ENCODE results near the gene SKI. TPM values are rescaled to one million over a fixed set of nuclear protein-coding genes. Genes with fewer than 3 reads are reported as not detected.

SKI gene
- total RNA-seq, 1 donor from 2014 or later = 12.1 TPM

DNA sequence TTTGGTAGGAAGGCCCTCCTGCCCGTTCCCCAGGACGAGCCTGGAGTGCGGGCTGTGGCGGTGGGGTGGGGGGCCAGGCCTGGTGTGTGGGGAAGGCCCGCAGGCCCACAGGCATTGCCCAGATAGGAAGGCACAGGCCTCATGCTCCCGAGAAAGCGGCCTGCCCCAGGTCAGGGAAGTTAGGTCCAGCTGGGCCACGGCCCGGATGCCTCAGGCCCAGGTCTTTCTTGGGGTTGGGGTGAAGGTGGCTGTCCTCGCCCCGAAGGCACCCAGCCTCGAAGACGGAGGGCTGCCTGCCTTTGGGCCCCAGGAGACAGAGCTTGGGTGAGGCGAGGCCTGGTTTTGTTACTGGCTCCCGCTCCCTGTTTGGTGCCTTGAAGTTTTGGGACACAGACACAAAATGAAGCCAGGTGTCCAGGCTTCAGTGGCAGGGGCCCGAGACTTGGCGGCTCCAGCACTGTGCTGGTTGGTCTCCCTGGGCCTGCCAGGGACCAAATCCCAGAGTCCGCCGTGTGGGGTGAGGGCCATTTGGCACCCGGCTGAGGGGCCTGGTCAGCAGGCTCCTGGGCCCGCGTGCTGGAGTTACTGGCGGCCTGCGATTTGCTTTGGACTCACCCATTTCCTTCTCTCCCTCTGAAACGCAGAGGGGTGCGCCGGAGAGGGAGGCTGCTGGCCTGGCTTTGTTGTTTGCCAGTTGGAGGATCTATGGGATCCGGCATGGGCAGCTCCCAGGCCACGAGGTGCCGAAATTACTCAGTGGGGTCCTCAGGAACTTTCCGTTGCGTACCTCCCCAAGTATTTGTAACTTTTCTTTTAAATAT, 2.0 kb downstream of the SKI start:
- DNase-seq (ENCODE audit: low read depth) = peak; percentile 51

DNA sequence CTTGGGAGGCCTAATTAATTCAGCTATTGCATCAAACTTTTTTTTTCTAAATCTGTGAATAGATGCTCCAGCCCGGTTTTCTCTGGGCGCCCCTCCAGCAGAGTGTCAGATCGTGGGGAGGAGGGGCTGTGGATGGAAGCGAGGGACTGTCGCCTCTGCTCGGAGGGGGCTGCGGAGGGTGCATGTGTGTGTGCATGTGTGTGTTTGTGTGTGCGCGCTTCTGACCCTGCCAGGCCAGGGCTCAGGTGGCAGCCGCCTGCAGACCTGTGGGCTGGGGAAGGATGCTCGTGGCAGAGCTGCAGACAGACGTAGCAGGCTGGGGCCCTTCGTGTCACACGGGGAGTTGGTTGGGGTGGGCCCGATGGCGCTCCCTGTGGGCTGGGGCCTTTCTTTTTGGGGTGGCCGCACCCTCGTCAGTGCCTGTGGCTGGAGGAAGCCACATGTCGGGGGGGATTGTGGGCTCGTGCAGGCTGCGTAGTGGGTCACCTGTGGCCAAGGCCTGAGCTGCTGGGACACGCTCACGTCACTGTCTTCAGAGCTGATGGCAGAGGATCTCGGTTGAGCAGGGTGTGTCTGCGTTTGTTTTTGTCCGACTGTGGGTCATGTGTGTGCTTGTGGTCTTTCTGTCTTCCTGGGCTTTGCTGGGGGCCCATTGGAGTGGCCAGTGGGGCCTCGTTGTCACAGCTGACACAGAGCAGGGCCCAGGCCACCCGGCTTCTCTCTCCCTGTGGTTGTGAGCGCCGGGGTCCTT, 2.8 kb downstream of the SKI start:
- peak; percentile 90 for DNase-seq (ENCODE audit: low read depth)

DNA sequence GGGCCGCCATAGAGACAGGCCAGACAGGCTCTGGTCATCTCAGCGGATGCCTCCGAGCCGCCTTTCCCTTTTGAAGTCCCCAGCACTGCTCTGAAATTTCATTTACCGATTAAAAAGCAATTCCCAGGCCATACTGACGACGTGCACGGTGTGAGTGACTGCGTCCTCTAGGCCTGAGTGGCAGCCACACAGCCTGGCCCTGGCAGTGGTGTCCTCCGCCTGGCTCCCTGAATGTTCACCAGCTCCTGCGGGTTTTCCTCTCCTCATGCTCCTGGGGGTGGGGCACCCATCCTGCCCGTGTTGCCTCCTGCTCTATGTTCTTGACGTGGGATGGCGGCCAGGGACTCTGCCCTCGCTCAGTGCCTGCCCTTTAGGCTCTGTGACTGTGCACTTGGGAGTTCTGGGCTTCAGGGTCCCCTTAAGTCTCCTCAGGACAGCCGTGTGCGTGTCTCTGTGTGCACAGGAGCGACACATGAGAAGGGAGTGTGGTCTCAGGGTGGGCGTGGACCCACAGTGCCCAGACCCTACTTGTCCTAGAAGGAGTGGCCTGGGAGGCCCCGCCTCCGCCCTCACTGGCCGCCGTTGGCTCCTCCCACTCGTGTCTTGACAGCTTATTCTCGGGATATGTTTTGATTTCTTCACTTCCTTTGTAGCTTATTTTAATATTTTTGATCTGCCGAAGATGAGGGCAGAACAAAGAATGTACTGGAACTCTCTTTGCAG, 3.6 kb downstream of the SKI start:
- peak; percentile 79 for DNase-seq (ENCODE audit: low read depth)

DNA sequence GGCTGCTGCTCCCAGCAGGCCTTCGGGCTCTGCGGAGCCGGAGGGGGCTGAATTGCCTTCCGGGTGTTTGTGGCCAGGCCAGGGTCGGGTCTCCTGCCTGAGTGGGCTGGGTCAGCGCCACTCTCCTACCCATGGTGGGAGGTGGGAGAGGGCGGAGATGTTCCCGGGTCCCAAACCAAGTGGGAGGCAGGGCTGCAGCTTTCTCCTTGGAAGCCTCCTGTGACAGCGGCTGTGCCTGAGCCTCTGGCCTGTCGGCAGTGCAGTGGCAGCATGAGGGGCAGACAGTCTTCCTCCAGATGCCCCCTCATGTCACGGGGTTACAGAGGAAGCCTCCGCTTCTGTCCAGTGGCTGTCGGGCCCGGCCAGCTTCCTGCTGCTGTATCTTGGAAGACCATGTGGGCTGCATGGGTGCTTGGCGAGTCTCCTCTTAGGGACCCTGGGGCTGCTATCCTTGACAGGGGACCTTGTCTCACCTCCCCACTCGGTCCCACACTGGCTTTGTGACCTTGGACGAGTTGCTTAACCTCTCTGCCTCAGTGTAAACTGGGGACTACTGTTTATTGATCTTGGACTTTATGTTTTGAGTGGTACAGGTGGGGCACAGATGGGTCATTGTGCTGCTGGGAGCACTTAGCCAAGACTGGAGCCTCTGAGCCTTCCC, 4.3 kb downstream of the SKI start:
- no peak for DNase-seq (ENCODE audit: low read depth)

DNA sequence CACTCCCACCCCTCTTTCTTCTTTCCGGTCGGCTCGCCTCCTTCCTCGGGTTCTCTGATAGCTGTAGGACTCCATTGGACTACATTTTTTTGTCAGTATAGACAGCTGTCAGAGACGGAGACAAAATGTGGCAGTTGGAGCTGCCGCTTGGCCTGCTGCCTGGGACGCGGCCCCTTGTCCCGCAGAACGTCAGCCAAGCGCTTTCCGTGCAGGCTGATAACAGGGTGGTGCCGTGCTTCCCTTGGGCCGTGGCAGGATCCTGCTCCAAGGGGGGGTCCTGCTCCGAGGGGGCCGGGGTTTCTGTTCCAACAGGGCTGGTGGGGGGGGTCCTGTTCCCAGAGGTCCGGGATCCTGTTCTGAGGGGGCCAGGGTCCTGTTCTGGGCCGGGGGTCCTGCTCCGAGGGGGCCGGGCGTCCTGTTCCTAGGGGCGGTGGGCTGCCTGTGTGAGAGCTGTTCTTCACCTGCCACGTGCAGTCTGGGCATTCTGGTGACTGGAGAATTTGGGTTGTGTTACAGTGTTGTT, 4.9 kb downstream of the SKI start:
- DNase-seq (ENCODE audit: low read depth) = no peak

DNA sequence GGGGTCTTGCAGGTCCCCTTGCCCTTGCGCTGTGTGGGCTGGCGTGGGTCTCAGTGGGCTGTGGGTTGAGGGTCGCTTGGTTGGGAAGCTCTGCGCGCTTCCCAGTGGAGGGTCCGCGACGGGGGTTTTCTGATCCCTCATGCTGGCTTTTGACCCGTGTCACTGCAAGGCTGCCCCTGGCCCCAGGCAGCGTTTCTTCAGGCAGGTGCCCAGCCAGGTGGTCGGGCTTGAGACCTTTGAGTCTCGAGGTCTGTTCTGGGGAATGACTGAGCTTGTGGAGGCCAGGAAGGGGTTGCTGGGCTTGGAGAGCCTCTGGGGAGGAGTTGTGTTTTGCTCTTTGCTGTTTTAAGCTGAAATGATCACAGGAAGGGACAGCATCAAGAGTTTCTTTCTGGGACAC, 5.3 kb downstream of the SKI start:
- no peak for DNase-seq (ENCODE audit: low read depth)

DNA sequence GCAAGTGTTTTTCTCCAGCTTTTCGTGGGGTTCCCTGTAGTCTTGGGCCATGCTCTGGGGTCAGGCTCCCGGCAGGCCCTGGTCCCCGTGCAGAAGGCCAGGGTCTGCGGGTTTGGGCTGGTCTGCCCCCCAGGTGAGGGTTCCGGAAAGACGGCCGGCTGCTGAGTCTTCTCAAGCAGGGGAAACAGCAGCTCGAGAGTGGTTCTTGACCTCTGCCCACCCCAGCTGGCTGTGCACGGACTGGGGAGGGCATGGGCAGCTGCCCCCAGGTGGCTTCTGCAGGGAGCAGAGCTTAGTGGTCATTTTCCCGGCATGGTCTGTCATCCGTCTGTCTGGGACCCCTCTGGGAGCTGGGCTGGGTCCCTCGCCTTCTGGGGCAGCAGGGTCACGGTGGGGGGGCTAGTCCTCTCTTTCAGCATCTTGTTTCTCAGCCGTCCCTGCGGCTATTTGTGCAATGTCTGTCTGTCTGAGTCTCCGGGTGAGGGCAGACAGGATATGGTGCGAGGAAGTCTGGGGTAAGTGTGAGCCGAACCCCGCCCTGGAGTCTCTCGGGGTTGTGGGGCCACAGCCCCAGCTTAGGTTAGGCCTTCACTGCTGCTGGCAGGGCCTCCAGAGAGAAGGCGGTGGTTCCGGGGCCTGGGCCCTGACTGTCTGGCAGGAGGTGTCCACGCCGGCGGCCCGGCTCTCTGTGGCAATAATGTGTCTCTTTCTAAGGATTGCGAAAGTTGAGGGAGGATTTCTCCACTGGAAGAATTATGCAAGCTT, 6.1 kb downstream of the SKI start:
- DNase-seq (ENCODE audit: low read depth) = peak; percentile 58

DNA sequence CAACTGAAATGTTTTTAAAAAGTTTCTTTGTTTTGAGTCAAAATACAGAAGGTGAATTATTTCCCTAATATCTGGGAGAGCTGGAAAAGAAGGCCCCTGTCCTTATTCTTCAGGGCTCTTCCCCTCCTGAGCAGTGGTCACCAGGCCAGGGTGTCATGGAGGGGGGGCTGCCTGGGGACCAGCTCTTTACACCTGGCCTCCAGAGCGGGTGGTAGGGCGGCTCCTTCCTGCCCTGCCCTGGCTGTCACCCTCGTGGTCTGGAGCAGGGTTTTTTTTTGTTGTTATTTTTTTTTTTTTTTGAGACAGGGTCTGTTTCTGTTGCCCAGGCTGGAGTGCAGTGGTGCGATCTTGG, 6.6 kb downstream of the SKI start:
- DNase-seq (ENCODE audit: low read depth) = no peak

DNA sequence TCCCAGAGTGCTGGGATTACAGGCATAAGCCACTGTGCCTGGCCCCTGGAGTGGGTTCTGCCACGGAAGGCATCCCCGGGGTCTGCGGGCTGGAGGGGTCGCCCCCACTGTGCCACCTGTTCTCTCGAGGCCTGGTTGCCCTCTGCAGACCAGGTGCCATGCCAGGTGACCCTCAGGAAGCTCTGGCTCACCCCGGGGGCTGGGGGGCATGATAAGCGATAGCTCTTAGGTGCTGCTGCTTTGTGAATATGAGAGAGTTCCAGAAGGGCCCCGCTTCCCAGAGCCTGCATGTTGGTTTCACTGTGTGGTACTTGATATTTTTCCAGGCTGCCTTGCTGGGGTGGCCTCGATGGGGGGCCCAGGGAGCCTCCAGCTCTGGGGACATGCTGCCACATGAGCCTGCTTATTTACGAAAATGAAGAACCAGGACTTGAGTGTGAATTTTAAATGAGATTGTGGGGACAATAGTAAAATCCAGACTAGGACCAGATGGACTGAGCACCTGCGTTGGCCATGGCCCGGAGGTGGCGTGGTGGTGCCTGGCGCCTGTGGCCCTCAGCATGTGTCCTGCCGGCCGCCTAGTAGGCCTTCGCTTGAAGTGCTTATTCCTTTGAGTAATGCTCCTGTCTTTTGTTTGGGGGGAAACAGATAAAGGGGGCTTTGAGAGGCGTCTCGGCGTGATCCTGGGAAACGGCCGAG, 7.3 kb downstream of the SKI start:
- no peak for DNase-seq (ENCODE audit: low read depth)

DNA sequence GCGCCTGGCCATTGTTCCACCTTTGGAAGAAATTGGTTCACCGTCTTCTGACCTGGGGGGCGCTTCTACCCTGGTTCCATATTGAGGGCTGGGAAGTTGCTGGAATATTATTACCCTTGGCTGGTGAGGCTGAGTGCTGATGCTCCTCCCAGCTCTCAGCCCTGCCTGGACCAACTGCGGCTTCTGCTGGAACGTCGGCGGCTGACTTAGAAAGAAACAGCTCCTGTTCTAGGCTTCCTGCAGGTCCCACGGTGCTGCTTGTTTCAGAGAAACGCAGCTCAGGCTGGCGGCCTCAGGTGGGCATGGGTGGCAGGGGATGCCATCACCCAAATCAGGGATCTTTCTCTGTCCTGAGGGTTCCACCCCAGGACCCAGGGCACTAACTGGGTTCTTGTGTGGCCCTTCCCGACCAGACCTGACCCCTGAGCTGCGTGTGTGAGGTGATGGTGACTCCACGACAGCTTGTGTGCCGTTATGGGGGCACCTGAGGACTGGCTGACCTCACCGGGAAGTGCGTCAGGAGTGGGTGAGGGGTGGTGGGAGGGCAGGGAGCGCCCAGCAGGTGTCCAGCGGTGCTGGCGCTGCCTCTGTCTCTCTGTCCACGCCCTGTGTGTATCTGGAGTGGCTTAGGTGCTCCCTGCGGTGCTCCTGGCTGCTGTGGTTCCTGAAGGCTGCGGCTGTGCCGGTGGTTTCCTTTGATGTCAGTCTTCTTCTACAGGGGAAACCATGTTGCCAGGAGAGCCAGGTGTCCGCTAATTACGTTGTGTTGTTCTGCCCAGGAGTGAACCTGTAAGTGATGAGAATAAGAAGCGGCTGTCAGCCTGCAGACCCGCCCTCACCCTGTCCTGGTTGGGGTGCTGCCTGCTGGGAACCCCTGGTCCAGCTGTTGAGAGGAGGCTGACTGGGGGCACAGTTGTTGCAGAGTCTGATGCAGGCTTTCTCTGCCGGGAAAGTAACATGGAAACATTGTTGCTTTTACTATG, 8.9 kb downstream of the SKI start:
- no peak for DNase-seq (ENCODE audit: low read depth)

DNA sequence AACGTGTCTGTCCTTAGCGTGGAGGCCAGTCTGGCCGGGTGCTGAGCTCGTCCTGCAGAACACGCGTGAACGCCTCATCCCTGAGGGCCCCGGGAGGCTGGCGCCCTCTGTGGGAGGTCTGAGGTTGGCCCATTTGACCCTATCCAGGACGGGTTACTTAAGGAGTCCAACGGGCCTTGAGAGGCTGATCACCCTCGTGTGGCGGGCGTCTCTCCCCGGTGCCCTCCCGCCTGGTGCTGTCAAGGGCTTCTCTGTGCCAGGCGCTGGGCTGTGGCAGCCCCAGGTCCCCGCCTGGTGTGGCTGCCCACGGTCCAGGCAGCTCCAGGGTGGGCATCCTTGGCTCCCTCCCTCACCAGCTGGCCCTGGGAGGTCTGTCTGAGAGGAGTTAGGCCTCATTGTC, 9.7 kb downstream of the SKI start:
- DNase-seq (ENCODE audit: low read depth) = no peak

DNA sequence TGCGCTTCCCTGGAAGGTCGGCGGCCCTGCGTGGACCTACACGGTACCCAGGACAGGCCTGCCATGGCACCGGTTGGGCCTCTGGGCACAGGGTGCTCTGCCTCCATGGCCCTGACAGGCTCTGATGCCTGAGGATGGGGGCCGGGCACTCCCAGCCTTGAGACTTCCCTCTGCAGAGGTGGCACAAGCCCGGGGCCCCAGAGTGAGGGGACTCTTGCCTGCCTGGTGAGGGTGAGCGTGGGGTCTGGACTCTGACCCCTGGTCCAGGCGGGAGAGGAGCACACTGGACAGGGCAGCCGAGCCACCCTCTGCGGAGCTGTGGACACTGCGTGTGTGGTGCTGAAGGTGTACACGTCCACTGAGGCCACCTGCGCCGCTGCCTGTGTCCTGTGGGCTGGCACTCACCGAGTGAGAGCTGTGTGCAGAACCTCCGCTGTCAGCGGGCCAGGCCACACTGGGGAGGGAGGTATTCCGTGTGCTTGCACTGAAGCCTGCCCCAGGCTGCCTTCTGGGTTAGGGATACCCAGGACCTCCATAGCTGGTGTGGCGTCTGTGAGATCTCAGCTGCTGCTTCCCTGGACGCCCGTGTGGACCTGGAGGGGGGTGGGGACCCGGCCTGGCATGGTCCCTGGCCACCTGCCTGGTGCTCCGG, 10.4 kb downstream of the SKI start:
- DNase-seq (ENCODE audit: low read depth) = peak; percentile 27

DNA sequence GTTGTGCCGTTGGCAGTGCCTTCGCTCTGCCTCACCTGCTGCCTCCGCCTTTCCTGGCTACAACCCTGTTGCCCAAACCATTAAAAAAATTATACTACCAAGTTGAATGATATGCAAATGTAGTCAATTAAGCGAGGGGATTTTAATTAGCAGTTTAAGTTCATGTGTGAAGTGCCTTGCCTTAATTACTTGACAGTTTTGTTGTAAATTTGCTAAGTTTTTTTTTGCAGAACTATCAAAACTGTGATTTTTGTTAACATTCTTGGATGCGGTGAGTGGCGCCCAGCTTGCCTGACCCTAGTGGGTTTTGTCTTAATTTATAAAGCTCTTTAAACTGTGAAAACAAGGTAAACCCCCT, 10.9 kb downstream of the SKI start:
- DNase-seq (ENCODE audit: low read depth) = no peak

DNA sequence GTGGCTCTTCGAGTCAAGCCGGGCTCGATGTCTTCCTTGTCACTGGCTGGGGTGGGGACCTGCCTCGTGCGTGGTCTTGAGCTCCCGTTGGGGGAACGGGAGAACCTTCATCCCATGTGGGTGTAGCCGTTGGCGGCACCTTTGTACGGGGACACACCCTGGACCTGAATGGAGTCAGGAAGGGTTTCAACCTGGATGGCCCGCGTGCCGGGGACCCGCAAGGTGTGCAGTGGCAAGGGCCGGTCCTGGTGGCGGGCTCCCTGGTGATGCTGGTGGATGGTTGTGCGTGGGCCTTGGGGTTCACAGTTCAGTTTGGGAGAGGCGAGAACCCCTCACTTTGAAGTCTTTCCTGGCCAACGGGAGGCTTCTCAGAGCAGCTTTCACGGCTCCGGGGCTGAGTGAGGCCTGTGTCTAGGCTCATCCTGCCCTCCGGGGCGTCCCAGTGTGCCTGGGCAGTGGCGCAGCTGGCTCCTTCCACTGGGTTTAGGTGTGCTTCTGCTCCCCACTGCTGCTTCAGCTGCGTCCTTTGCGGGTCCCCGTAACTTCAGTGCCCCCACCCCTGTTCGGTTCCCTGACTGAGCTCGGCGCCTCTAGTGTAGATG, 11.4 kb downstream of the SKI start:
- no peak for DNase-seq (ENCODE audit: low read depth)

DNA sequence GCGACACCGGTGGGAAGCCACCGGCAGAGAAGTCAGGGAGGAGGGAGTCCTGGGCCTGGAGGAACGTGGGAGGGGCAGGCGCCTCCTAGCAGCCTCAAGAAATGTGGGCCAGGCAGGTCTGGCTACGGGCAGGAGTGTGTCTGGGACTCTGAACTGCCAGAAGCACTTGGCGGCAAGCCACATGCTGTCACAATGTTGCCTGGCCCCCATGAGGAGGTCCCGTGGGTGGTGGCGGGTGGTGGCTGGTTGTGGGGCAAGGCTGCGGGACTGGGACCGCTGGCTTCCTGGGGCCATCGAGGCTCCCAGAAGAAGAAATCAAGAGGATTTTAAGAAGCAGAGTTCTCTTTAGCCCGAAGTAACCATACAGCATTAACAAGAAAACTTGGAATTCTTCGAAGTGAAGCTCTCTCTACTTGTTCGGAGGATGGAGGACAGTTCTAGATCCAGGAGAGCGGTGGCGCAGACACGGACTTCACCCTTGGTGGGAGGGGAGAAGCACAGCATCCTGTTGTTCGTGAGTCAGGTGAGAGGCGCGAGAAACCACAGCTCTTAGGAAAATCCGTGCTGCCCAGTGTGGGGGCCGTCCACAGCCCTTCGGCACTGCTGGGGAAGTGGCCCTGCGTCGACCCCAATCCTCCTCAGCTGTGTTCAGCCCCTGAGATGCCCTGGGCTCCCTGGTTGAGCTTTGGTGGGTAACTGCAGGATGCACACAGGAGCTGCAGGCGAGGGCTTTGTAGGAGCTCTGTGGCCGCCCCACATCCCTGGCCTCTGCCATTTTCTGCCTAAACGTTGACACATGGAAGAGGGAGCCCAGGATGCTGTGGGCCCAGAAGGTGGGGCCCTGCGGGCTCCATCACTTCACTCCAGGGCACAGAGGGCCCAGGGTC, 12.4 kb downstream of the SKI start:
- no peak for DNase-seq (ENCODE audit: low read depth)

DNA sequence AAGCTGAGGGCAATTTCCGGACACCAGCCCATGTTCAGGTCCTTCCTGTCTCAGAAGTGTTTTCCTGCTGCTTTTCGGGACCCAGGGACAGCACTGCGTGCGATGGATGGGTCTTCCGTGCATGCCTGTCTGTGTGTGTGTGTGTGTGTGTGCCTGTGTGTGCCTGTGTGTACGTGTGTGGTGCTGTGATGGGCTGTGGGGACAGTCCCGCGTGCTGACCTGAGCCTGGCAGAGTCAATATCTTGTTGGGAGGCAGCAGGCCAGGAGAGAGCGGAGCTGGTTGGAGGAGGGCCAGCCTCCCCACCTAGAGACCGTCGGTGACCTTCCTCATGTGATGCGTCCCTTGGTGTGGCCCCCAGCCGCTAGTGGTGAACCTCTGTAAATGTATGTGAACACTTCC, 13.7 kb downstream of the SKI start:
- DNase-seq (ENCODE audit: low read depth) = no peak

Data from myocyte (in vitro differentiated cells).